H1 (cell line): ENCODE data around the gene NOSIP. TPM values are rescaled to one million over a fixed set of nuclear protein-coding genes. Genes with fewer than 3 reads are reported as not detected.

Experiments
- FOSL1 ChIP-seq: IDR thresholded peaks from 2 replicates; pipeline ENCODE4 v1.6.1; 2011; ENCODE audit warnings: mild to moderate bottlenecking, low read depth, low read length, moderate library complexity; ENCODE audit not compliant: insufficient read depth
- KDM5A ChIP-seq: fragments of 200-600 bp; IDR thresholded peaks from 2 replicates; pipeline ENCODE4 v1.7.1; 2012; ENCODE audit warnings: mild to moderate bottlenecking, low read length, inconsistent platforms, mixed read lengths
- polyA plus RNA-seq, 7 experiments: library from polyadenylated mRNA; depleted of rRNA in 3 of 7; stranded (reverse) in 5 of 7; unstranded in 2 of 7; fragments of >200 nt in 5 of 7; fragments of 200-250 nt in 2 of 7; gene quantifications; 1 replicate in 5 of 7; 2 replicates in 1 of 7; 4 replicates in 1 of 7; pipeline versions ENCODE4 v1.2.1 to v1.2.3, GENCODE V29; 2011 to 2013; ENCODE audit warnings: missing spikeins in 2 of 7, mixed read lengths in 2 of 7
- total RNA-seq: library from RNA; stranded (reverse); fragmentation: NEBNext Ultra II Directional; extraction: Animal tissue kit (Norgen Biotek cat#: 25700); gene quantifications from 2 replicates; pipeline ENCODE4 v1.2.1, GENCODE V29; 2021

The NOSIP gene
- total and polyA plus RNA-seq, 2 of the 8 experiments (the other 6 are each of a cell fraction or from before 2014, with no cell fraction given), result 85.1 to 192 TPM

- TF ChIP-seq KDM5A, result no peak
- no peak for TF ChIP-seq FOSL1
Observed at GRCh38 chr19:49590071-49590970, 10.0 kb upstream of the NOSIP start (continued).
